Measurements from ENCODE around the gene LACC1. TPM values are rescaled to one million over a fixed set of nuclear protein-coding genes. Genes with fewer than 3 reads are reported as not detected.

LACC1 gene
- total and polyA plus RNA-seq, 2 of the 13 experiments (the other 11 are each of a cell fraction or from before 2014, with no cell fraction given), result 0.92 to 1.7 TPM

DNA sequence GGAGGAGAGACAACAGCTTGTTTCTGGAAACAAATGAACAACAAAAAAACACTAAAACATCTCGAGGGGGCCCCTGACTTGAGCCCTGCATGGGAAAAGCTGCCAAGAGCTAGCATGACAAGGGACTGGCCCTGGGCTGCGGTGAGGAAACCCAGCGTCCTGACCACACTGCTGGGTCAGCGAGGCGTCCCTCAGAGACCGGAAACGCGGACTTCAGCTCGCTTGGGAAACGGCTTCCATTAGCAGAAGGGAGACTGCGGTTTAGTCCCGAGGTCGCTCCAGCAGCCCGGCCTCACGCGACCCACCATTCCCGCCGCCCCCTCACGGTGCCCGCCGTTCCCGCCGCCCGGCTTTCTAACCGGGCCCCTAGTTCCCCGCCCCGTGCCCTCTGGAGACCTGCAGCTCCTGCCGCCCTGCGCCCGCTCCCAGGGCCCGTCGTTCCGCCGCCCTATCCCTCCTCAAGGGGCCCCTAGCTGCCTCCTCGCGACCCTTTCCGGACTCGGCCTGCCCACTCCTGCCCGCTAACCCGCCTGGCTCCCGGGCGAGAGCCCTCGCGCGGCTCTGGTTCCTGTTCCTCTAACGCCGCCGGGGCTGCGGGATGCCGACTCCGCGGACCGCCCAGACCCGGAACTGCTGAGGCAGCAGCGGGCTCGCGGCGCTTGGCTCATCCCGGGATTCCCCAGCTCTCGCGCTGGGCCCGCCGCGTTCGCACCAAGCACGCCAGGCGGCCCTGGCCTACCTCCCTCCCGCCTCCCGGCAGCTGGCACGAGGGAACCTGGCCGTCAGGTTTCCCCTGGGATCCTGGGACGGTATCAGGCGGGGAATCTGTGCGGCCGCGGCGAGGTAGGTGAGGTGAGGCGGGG, 581 bp upstream of the LACC1 start, which contains the start of gene CCDC122 (continued):
- TF ChIP-seq ZNF503 (CRISPR knock-in tag; IDR thresholded peaks at IDR 0.05) (no peak), GPN1 (CRISPR knock-in tag; IDR thresholded peaks at IDR 0.05; ENCODE audit: borderline replicate concordance) (peak; percentile 39; the same call in 1 of the 2 replicates), ZBTB2 (CRISPR knock-in tag; IDR thresholded peaks at IDR 0.05; ENCODE audit: low read depth) (peak; percentile 43), RAD51 (IDR thresholded peaks at IDR 0.05; ENCODE audit: borderline replicate concordance) (no peak), GATAD1 (CRISPR knock-in tag; IDR thresholded peaks at IDR 0.05) (no peak), NONO (IDR thresholded peaks at IDR 0.05) (no peak), NONO (CRISPR knock-in tag; conservative IDR thresholded peaks at IDR 0.05) (peak; percentile 67; the same call in 1 of the 2 replicates), ZBTB20 (CRISPR knock-in tag; IDR thresholded peaks at IDR 0.05; ENCODE audit: borderline replicate concordance, low read depth) (peak; percentile 41; the same call in 1 of the 2 replicates), ONECUT2 (CRISPR knock-in tag; IDR thresholded peaks at IDR 0.05) (no peak), SNRNP70 (IDR thresholded peaks at IDR 0.05; ENCODE audit: low read depth, low read length) (no peak), PAX8 (CRISPR knock-in tag; IDR thresholded peaks at IDR 0.05; ENCODE audit: borderline replicate concordance) (no peak), MBNL3 (CRISPR knock-in tag; conservative IDR thresholded peaks at IDR 0.05) (no peak), ZBTB49 (CRISPR knock-in tag; IDR thresholded peaks at IDR 0.05; ENCODE audit: borderline replicate concordance) (0 out of 2 replicates have a peak, but pooled peaks have one; percentile 54)
- TF ChIP-seq, protein P1, sequence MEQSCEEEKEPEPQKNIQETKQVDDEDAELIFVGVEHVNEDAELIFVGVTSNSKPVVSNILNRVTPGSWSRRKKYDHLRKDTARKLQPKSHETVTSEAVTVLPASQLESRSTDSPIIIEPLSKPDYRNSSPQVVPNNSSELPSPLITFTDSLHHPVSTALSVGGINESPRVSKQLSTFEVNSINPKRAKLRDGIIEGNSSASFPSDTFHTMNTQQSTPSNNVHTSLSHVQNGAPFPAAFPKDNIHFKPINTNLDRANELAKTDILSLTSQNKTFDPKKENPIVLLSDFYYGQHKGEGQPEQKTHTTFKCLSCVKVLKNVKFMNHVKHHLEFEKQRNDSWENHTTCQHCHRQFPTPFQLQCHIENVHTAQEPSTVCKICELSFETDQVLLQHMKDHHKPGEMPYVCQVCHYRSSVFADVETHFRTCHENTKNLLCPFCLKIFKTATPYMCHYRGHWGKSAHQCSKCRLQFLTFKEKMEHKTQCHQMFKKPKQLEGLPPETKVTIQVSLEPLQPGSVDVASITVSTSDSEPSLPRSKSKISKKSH (CRISPR knock-in tag; IDR thresholded peaks at IDR 0.05; ENCODE audit: borderline replicate concordance), result peak; percentile 83; the same call in 1 of the 2 replicates
- TF ChIP-seq, protein P2, sequence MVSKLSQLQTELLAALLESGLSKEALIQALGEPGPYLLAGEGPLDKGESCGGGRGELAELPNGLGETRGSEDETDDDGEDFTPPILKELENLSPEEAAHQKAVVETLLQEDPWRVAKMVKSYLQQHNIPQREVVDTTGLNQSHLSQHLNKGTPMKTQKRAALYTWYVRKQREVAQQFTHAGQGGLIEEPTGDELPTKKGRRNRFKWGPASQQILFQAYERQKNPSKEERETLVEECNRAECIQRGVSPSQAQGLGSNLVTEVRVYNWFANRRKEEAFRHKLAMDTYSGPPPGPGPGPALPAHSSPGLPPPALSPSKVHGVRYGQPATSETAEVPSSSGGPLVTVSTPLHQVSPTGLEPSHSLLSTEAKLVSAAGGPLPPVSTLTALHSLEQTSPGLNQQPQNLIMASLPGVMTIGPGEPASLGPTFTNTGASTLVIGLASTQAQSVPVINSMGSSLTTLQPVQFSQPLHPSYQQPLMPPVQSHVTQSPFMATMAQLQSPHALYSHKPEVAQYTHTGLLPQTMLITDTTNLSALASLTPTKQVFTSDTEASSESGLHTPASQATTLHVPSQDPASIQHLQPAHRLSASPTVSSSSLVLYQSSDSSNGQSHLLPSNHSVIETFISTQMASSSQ (IDR thresholded peaks at IDR 0.05; ENCODE audit: low read depth), result no peak
- TF ChIP-seq, protein P2 (CRISPR knock-in tag; IDR thresholded peaks at IDR 0.05; ENCODE audit: borderline replicate concordance), result no peak

Measured in HepG2 (cell line).